HG02938 (cell line): Measurements from ENCODE around the gene SLC1A7.

Experiments used
- ATAC-seq: cut with Tn5 transposase; IDR thresholded peaks from one replicate; pipeline ENCODE4 v1.9.1; 2021; ENCODE audit warnings: mild to moderate bottlenecking, moderate library complexity; ENCODE audit not compliant: unreplicated experiment

SLC1A7 gene

GRCh38 chr1:53062708-53063591, 79.5 kb downstream of the SLC1A7 start:
- no peak for ATAC-seq

GRCh38 chr1:53061859-53062707, 80.4 kb downstream of the SLC1A7 start, which contains the start of gene PODN:
PODN (plus strand) TSS chr1:53062213; CDS start chr1:53069856, 7,643 bp downstream.
- no peak for ATAC-seq

- ATAC-seq: no peak
These were observed 81.1 kb downstream of the SLC1A7 start for GRCh38 chr1:53061123-53061858.

- no peak for ATAC-seq
These were observed 81.9 kb downstream of the SLC1A7 start for GRCh38 chr1:53060579-53060978.

- no peak for ATAC-seq
These were observed 85.3 kb downstream of the SLC1A7 start for GRCh38 chr1:53057127-53057526.

GRCh38 chr1:53051676-53052075, 90.8 kb downstream of the SLC1A7 start:
- no peak for ATAC-seq

GRCh38 chr1:53050310-53050709, 92.1 kb downstream of the SLC1A7 start:
- no peak for ATAC-seq

- no peak for ATAC-seq
These were observed 92.9 kb downstream of the SLC1A7 start for GRCh38 chr1:53049574-53049967.

- no peak for ATAC-seq
These were observed 93.4 kb downstream of the SLC1A7 start for GRCh38 chr1:53048960-53049573.

- ATAC-seq: no peak
These were observed 94.4 kb downstream of the SLC1A7 start for GRCh38 chr1:53047737-53048736.

GRCh38 chr1:53046930-53047329, 95.5 kb downstream of the SLC1A7 start:
- ATAC-seq: no peak

GRCh38 chr1:53044926-53045325, 97.5 kb downstream of the SLC1A7 start:
- ATAC-seq: no peak

GRCh38 chr1:53043271-53043670, 99.2 kb downstream of the SLC1A7 start:
- ATAC-seq: no peak

- no peak for ATAC-seq
These were observed 103.9 kb downstream of the SLC1A7 start for GRCh38 chr1:53038566-53038965.
